Measurements from ENCODE around the gene TUB. TPM values are rescaled to one million over a fixed set of nuclear protein-coding genes. Genes with fewer than 3 reads are reported as not detected.

The TUB gene
- total and polyA plus RNA-seq, 2 donors (not counting 1 experiment from before 2014, with no cell fraction given), result 9.6 to 10.4 TPM

- no peaks in the 10 kb centered on the region for H3K4me1 ChIP-seq (ENCODE audit: control insufficient read depth, extremely low read depth, insufficient read depth, low read length)
- no peaks in the 10 kb centered on the region for H4K20me1 ChIP-seq (ENCODE audit: control insufficient read depth, extremely low read depth, insufficient read depth, low read length)
- H3K27me3 ChIP-seq (ENCODE audit: control insufficient read depth, insufficient read depth, low read length), result no peaks in the 10 kb centered on the region
- no peak overlapping the region for H3K27ac ChIP-seq (ENCODE audit: insufficient read depth, low read length)
- no peak overlapping the region for H3K4me3 ChIP-seq (replicated peaks in 1 of 4; ENCODE audit: control extremely low read depth in 1 of 4, insufficient read depth in 1 of 4, low read depth in 3 of 4, low read length in 4 of 4)
- no peaks in the 10 kb centered on the region for H3K9me3 ChIP-seq (ENCODE audit: control insufficient read depth, insufficient read depth, low read depth, low read length)
- no peak for TF ChIP-seq CTCF (conservative IDR thresholded peaks at IDR 0.05 in 1 of 2, IDR thresholded peaks at IDR 0.05 in 1 of 2; ENCODE audit: low read depth in 1 of 2, low read length in 2 of 2)
- TF ChIP-seq EZH2 (IDR thresholded peaks at IDR 0.05; ENCODE audit: low read length, missing control alignments), result no peak
- no peak overlapping the region for H3K4me2 ChIP-seq (ENCODE audit: extremely low read depth, insufficient read depth, low read length)
- DNase-seq (ENCODE audit: low read depth in 2 of 2), result no peak
- H3K79me2 ChIP-seq (ENCODE audit: control insufficient read depth, insufficient read depth, low read length), result no peaks in the 10 kb centered on the region
- no peak overlapping the region for H2AFZ ChIP-seq (ENCODE audit: low read length)
- H3K36me3 ChIP-seq (ENCODE audit: control insufficient read depth, insufficient read depth, low read length), result no peaks in the 10 kb centered on the region
- H3K9ac ChIP-seq (ENCODE audit: insufficient read depth, low read length), result no peak overlapping the region
These were observed 6.7 kb downstream of the TUB start for GRCh38 chr11:8087756-8088155.

- no peaks in the 10 kb centered on the region for H4K20me1 ChIP-seq (ENCODE audit: control insufficient read depth, extremely low read depth, insufficient read depth, low read length)
- H3K36me3 ChIP-seq (ENCODE audit: control insufficient read depth, insufficient read depth, low read length), result peaks cover 2% of the 10 kb centered on the region
- no peak overlapping the region for H3K27ac ChIP-seq (ENCODE audit: insufficient read depth, low read length)
- no peaks in the 10 kb centered on the region for H3K4me1 ChIP-seq (ENCODE audit: control insufficient read depth, extremely low read depth, insufficient read depth, low read length)
- no peak overlapping the region for H3K4me3 ChIP-seq (replicated peaks in 1 of 4; ENCODE audit: control extremely low read depth in 1 of 4, insufficient read depth in 1 of 4, low read depth in 3 of 4, low read length in 4 of 4)
- no peak for TF ChIP-seq EZH2 (IDR thresholded peaks at IDR 0.05; ENCODE audit: low read length, missing control alignments)
- TF ChIP-seq CTCF (conservative IDR thresholded peaks at IDR 0.05 in 1 of 2, IDR thresholded peaks at IDR 0.05 in 1 of 2; ENCODE audit: low read depth in 1 of 2, low read length in 2 of 2), result no peak
- H3K27me3 ChIP-seq (ENCODE audit: control insufficient read depth, insufficient read depth, low read length), result no peaks in the 10 kb centered on the region
- H2AFZ ChIP-seq (ENCODE audit: low read length), result no peak overlapping the region
- DNase-seq (ENCODE audit: low read depth in 2 of 2), result no peak
- no peaks in the 10 kb centered on the region for H3K79me2 ChIP-seq (ENCODE audit: control insufficient read depth, insufficient read depth, low read length)
- no peaks in the 10 kb centered on the region for H3K9me3 ChIP-seq (ENCODE audit: control insufficient read depth, insufficient read depth, low read depth, low read length)
- no peak overlapping the region for H3K4me2 ChIP-seq (ENCODE audit: extremely low read depth, insufficient read depth, low read length)
- no peak overlapping the region for H3K9ac ChIP-seq (ENCODE audit: insufficient read depth, low read length)
These were observed 8.9 kb downstream of the TUB start for GRCh38 chr11:8089791-8090510.

- peak; percentile 32 to 40 for DNase-seq (ENCODE audit: low read depth in 2 of 2)
- H4K20me1 ChIP-seq (ENCODE audit: control insufficient read depth, extremely low read depth, insufficient read depth, low read length), result no peaks in the 10 kb centered on the region
These were observed 9.7 kb downstream of the TUB start for GRCh38 chr11:8090756-8091155.

More at GRCh38 chr11:8090756-8091155, 9.7 kb downstream of the TUB start:
- no peaks in the 10 kb centered on the region for H3K27me3 ChIP-seq (ENCODE audit: control insufficient read depth, insufficient read depth, low read length)
- H3K4me3 ChIP-seq (replicated peaks in 1 of 4; ENCODE audit: control extremely low read depth in 1 of 4, insufficient read depth in 1 of 4, low read depth in 3 of 4, low read length in 4 of 4), result no peak overlapping the region
- no peak overlapping the region for H2AFZ ChIP-seq (ENCODE audit: low read length)
- H3K36me3 ChIP-seq (ENCODE audit: control insufficient read depth, insufficient read depth, low read length), result peaks cover 2% of the 10 kb centered on the region
- no peaks in the 10 kb centered on the region for H3K79me2 ChIP-seq (ENCODE audit: control insufficient read depth, insufficient read depth, low read length)
- no peak overlapping the region for H3K9ac ChIP-seq (ENCODE audit: insufficient read depth, low read length)
- no peak overlapping the region for H3K27ac ChIP-seq (ENCODE audit: insufficient read depth, low read length)
- TF ChIP-seq CTCF (conservative IDR thresholded peaks at IDR 0.05 in 1 of 2, IDR thresholded peaks at IDR 0.05 in 1 of 2; ENCODE audit: low read depth in 1 of 2, low read length in 2 of 2), result peak; percentile 61 to 75
- TF ChIP-seq EZH2 (IDR thresholded peaks at IDR 0.05; ENCODE audit: low read length, missing control alignments), result no peak
- no peak overlapping the region for H3K4me2 ChIP-seq (ENCODE audit: extremely low read depth, insufficient read depth, low read length)
- H3K4me1 ChIP-seq (ENCODE audit: control insufficient read depth, extremely low read depth, insufficient read depth, low read length), result no peaks in the 10 kb centered on the region
- no peaks in the 10 kb centered on the region for H3K9me3 ChIP-seq (ENCODE audit: control insufficient read depth, insufficient read depth, low read depth, low read length)

Measured in fibroblast of lung (primary cell).